Chondrocyte (in vitro differentiated cells): ENCODE results near the gene LAPTM5. TPM values are rescaled to one million over a fixed set of nuclear protein-coding genes. Genes with fewer than 3 reads are reported as not detected.

Experiments
- DNase-seq: peaks from one replicate; pipeline ENCODE4 v3.0.0; 2021; ENCODE audit warnings: mixed read lengths, low spot score
- H3K27ac Mint-ChIP-seq: one replicate; pipeline ENCODE4 v1.8.0; 2021; ENCODE audit warnings: mild to moderate bottlenecking, moderate library complexity, mixed read lengths; ENCODE audit not compliant: unreplicated experiment
- H3K27me3 Mint-ChIP-seq: 2 replicates; pipeline ENCODE4 v1.8.0; 2021; ENCODE audit warnings: low read depth, mixed read lengths
- H3K36me3 Mint-ChIP-seq: 2 replicates; pipeline ENCODE4 v1.8.0; 2021; ENCODE audit warnings: low read depth, mixed read lengths
- H3K4me1 Mint-ChIP-seq: 2 replicates; pipeline ENCODE4 v1.8.0; 2021; ENCODE audit warnings: low read depth, mild to moderate bottlenecking, mixed read lengths
- H3K4me3 Mint-ChIP-seq: one replicate; pipeline ENCODE4 v1.8.0; 2021; ENCODE audit warnings: mild to moderate bottlenecking, moderate library complexity, mixed read lengths; ENCODE audit not compliant: unreplicated experiment
- H3K9me3 Mint-ChIP-seq: 2 replicates; pipeline ENCODE4 v1.8.0; 2021; ENCODE audit warnings: low read depth, mixed read lengths
- CTCF ChIP-seq: fragments of 200-600 bp; sonication (generic); IDR thresholded peaks from 2 replicates; pipeline ENCODE4 v1.5.0; 2021; ENCODE audit warnings: antibody characterized with exemption, mild to moderate bottlenecking, moderate library complexity
- total RNA-seq: library from RNA; stranded (reverse); gene quantifications from 3 replicates; pipeline ENCODE4 v1.2.1, GENCODE V29; 2021

LAPTM5 gene
- total RNA-seq, 1 donor from 2014 or later: not detected

DNA sequence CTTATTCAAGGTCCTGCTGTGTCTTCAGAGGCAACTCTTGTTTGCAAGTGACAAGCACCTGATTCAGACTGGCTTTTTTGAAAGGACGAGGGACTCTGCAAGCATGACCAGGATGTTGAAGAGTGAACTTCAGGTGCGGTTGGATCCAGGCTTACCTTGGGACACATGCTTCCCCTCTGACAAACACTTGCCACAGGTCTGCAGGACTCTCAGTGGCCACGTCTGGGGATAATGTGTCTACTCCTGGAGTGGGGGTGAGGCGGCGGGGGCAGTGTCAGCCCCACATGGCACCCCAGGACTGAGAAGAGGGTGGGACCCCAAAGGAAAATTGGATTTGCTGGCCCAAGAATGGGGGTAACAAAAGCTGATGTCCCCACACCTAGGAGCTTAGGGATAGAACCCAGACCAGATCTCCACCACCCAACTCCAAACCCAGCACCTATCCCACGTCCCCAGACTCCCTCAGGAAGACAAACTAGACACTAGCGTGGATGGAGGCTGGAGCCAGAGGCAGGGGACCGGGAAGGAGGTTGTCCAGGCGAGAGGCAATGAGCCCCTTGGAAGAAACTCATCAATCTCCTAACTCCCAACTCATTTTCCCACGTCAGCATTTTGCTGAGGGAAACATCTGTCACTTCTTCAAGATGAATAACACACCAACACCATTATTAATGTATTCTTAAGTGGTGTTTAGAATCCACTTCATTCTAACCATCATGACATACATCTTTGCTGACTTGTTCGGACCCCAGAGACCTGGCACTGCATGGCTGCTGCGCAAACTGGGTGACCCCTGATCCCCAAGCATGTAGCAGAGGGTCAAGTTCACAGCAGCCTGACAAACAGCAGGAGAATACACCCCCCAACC is 32.0 kb upstream of the LAPTM5 start:
- Mint-ChIP-seq H3K9me3 (no peaks in the 10 kb centered on the region), H3K4me1 (peaks cover 11% of the 10 kb centered on the region), H3K27ac (no peak overlapping the region), H3K4me3 (no peak overlapping the region), H3K27me3 (peaks cover 35% of the 10 kb centered on the region), H3K36me3 (no peaks in the 10 kb centered on the region)
- TF ChIP-seq CTCF: no peak
- peak; percentile 52 for DNase-seq

DNA sequence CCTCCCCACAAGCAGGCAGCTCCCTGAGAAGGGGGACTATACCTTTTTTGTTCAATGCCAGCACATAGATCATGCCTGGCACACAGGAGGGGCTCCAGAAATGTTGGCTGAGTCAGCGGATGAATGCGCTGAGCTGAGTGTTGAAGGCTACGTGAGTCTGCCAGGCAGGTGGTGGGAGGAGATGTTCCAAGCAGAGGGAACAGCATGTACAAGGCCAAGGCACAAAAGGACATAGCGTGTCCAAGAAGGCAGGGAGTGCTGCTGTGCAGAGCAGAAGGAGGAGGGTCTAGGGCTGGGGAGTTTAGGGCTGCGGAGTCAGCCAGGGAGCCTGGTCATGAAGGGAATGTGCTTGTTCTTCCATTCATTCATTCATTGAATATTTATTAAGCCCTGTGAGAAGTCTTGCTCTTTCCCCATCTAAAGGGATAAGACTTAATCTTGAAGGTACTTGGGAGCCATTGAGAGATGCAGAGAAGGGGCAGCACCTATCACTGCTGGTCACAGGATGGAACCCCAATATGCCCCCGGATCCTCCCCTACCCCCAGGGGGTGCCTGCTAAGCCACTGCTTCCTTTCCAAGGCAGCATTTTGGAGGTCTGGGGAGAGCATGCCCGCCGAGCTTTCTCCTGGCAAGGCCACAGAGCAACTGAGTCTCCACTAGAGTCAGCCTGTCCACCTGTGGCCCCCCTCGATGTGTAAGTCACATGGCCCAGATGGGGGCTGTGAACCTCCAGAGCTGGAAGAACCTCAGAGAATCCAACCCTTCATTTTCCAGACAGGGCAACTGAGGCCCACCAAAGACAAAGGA is 31.2 kb upstream of the LAPTM5 start:
- H3K4me3 Mint-ChIP-seq: no peak overlapping the region
- no peak for TF ChIP-seq CTCF
- no peaks in the 10 kb centered on the region for H3K9me3 Mint-ChIP-seq
- no peaks in the 10 kb centered on the region for H3K36me3 Mint-ChIP-seq
- peaks cover 28% of the 10 kb centered on the region for H3K27me3 Mint-ChIP-seq
- no peak for DNase-seq
- H3K4me1 Mint-ChIP-seq: peaks cover 11% of the 10 kb centered on the region
- no peak overlapping the region for H3K27ac Mint-ChIP-seq

GRCh38 chr1:30787856-30788495 is 30.4 kb upstream of the LAPTM5 start:
- peaks cover 26% of the 10 kb centered on the region for H3K27me3 Mint-ChIP-seq
- H3K4me3 Mint-ChIP-seq: no peak overlapping the region
- no peak overlapping the region for H3K27ac Mint-ChIP-seq
- H3K9me3 Mint-ChIP-seq: no peaks in the 10 kb centered on the region
- no peak for TF ChIP-seq CTCF
- peaks cover 11% of the 10 kb centered on the region for H3K4me1 Mint-ChIP-seq
- DNase-seq: no peak
- no peaks in the 10 kb centered on the region for H3K36me3 Mint-ChIP-seq

DNA sequence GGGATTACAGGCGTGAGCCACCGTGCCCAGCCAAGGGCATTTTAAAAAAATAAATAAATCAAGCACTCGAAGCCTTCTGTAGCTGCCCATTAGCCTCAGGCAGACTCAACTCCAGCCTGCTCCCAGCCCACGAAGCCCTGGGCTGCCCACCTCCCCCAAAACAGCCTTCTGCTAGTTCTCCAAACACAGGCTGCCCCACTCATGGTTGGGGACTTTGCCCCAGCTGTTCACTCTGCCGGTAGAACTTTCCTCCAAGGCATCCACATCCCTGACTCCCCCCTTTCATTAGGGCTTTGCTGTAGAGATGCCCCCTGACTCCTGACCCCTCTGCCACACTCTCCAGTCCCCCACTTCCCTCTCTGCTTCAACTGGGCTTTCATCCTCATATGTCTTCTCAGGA is 29.7 kb upstream of the LAPTM5 start:
- no peaks in the 10 kb centered on the region for H3K36me3 Mint-ChIP-seq
- no peaks in the 10 kb centered on the region for H3K9me3 Mint-ChIP-seq
- no peak overlapping the region for H3K27ac Mint-ChIP-seq
- TF ChIP-seq CTCF: no peak
- peaks cover 25% of the 10 kb centered on the region for H3K27me3 Mint-ChIP-seq
- no peak for DNase-seq
- peaks cover 14% of the 10 kb centered on the region for H3K4me1 Mint-ChIP-seq
- H3K4me3 Mint-ChIP-seq: no peak overlapping the region
